Measurements from ENCODE around the gene LYRM9. TPM values are rescaled to one million over a fixed set of nuclear protein-coding genes. Genes with fewer than 3 reads are reported as not detected.
"Not testable (repeated sequence)": the region's sequence is repeated elsewhere in the genome, so short reads cannot be mapped to it uniquely, and the experiment has no call there.

The LYRM9 gene
- total RNA-seq, 1 donor from 2014 or later = 5.2 TPM

DNA sequence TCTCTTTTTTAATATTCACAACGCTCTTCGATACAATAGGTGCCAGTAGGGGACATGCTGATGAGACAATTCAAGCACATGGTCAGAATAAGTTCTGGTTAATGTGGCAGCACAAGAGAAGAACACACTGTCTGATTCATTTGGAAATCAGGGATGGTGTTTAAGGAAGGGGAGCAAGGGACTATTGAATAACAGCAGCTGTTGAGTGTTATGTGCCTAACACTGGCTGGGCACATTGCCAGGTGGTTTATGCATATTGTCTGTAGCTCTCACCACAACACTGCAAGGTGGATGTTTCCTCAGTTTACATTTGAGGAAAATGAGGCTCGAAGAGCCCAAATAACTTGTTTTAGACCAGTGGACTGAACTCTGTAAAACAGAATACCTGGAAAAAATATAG, 44.2 kb downstream of the LYRM9 start:
- Mint-ChIP-seq H3K4me3 (ENCODE audit: unreplicated experiment) (no peak overlapping the region), H3K9me3 (ENCODE audit: low read depth) (no peaks in the 10 kb centered on the region), H3K36me3 (ENCODE audit: low read depth) (no peaks in the 10 kb centered on the region), H3K27me3 (ENCODE audit: low read depth) (peaks cover 22% of the 10 kb centered on the region), H3K27ac (ENCODE audit: unreplicated experiment) (no peak overlapping the region), H3K4me1 (ENCODE audit: low read depth) (no peaks in the 10 kb centered on the region)
- DNase-seq (ENCODE audit: low spot score) = no peak
- TF ChIP-seq, protein P1, sequence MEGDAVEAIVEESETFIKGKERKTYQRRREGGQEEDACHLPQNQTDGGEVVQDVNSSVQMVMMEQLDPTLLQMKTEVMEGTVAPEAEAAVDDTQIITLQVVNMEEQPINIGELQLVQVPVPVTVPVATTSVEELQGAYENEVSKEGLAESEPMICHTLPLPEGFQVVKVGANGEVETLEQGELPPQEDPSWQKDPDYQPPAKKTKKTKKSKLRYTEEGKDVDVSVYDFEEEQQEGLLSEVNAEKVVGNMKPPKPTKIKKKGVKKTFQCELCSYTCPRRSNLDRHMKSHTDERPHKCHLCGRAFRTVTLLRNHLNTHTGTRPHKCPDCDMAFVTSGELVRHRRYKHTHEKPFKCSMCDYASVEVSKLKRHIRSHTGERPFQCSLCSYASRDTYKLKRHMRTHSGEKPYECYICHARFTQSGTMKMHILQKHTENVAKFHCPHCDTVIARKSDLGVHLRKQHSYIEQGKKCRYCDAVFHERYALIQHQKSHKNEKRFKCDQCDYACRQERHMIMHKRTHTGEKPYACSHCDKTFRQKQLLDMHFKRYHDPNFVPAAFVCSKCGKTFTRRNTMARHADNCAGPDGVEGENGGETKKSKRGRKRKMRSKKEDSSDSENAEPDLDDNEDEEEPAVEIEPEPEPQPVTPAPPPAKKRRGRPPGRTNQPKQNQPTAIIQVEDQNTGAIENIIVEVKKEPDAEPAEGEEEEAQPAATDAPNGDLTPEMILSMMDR (IDR thresholded peaks at IDR 0.05) = no peak

DNA sequence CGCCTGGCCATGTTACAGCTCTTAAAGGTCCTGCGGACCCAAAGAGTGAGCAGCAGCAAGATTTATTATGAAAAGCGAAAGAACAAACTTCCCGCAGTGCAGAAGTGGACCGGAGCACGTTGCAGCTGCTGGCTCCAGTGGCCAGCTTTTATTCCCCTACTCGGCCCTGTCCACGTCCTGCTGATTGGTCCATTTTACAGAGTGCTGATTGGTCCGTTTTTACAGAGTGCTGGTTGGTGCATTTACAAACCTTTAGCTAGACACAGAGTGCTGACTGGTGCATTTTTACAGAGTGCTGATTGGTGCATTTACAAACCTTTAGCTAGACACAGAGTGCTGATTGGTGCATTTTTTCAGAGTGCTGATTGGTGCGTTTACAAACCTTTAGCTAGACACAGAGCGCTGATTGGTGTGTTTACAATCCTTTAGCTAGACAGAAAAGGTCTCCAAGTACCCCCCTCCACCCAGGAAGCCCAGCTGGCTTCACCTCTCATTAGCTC, 46.3 kb downstream of the LYRM9 start:
- H3K27me3 Mint-ChIP-seq (ENCODE audit: low read depth) = peaks cover 13% of the 10 kb centered on the region
- H3K36me3 Mint-ChIP-seq (ENCODE audit: low read depth); H3K4me1 Mint-ChIP-seq (ENCODE audit: low read depth); DNase-seq (ENCODE audit: low spot score); H3K9me3 Mint-ChIP-seq (ENCODE audit: low read depth); H3K27ac Mint-ChIP-seq (ENCODE audit: unreplicated experiment); H3K4me3 Mint-ChIP-seq (ENCODE audit: unreplicated experiment): not testable (repeated sequence)

DNA sequence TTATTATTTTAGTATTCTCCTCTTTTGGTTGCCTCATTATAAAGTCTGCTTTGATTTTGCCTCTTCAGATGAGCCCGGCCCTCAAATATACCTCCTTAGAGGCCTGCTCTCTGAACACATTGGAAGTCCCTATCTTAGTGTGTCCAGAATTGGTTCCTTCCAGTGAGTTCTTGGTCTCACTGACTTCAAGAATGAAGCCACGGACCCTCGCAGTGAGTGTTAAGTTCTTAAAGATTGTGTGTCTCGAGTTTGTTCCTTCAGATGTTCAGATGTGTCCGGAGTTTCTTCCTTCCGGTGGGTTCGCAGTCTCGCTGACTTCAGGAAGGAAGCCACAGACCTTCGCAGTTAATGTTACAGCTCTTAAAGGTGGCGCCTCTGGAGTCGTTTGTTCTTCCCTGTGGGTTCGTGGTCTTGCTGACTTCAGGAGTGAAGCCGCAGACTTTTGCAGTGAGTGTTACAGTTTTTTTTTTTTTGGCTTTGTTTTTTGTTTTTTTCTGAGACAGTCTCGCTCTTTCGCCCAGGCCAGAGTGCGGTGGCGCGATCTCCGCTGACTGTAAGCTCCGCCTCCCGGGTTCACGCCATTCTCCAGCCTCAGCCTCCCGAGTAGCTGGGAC, 47.0 kb downstream of the LYRM9 start:
- Mint-ChIP-seq H3K27me3 (ENCODE audit: low read depth) (peaks cover 13% of the 10 kb centered on the region), H3K4me3 (ENCODE audit: unreplicated experiment) (no peak overlapping the region), H3K4me1 (ENCODE audit: low read depth) (no peaks in the 10 kb centered on the region), H3K27ac (ENCODE audit: unreplicated experiment) (no peak overlapping the region), H3K9me3 (ENCODE audit: low read depth) (no peaks in the 10 kb centered on the region), H3K36me3 (ENCODE audit: low read depth) (no peaks in the 10 kb centered on the region)
- TF ChIP-seq, protein P1 (IDR thresholded peaks at IDR 0.05) = no peak
- DNase-seq (ENCODE audit: low spot score) = no peak

DNA sequence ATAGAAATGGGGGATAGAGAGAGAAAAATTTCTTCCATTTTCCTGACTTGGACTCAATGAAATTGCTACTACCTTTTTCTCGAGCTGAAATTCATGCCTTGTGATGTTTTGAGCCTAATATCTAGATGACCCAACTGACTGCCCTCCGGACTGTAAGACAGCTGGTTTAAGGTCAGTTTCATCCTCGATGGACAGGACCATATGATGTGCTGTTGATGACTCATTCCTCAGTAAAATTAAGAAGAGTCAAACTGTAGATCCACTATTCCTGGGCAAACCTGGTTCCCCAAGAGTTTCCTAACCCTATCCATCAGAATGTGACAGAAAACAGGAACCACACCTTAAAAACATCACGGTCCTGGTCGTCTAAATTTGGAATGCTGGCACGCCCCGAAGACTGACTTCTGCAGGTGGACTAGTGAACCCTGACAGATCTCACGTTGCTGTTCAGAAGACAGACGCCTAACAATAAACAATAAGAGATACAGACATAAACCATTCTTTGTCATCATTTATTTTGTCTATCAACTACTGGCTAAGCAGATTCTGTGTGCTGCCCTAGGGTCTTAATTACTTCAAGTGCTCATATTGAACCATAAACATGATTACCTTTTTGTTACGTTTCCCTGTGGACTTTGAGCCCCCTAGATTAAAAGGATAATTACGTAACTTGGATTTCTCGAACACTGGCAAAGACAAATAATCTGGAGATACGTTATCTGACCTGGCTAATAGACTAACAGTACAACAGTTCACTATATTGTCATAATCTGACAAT, 47.7 kb downstream of the LYRM9 start:
- H3K27me3 Mint-ChIP-seq (ENCODE audit: low read depth) = peaks cover 13% of the 10 kb centered on the region

DNA sequence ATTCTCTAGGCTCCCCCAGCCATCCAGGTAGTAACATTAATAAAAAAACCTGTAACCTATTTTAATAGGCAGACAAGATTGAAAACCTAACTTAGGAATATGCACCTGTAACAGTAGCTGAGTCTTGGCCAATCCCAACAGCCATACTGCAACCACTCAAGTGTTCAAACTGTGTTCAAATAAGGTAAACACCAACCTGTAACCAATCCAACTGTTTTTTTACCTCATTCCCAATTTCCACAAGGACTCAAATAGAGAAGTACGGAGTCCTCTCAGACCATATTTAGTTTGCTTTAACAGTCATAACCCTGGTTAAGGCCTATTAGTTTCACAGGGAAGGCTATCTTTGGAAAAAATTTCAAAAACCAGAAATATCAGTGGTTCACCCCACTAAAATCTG, 52.5 kb downstream of the LYRM9 start:
- TF ChIP-seq, protein P1 (IDR thresholded peaks at IDR 0.05) = no peak

More for the DNA sequence above, 47.7 kb downstream of the LYRM9 start:
- TF ChIP-seq, protein P1 (IDR thresholded peaks at IDR 0.05) = no peak
- DNase-seq (ENCODE audit: low spot score) = no peak
- Mint-ChIP-seq H3K9me3 (ENCODE audit: low read depth) (no peaks in the 10 kb centered on the region), H3K36me3 (ENCODE audit: low read depth) (no peaks in the 10 kb centered on the region), H3K27ac (ENCODE audit: unreplicated experiment) (no peak overlapping the region), H3K4me1 (ENCODE audit: low read depth) (no peaks in the 10 kb centered on the region), H3K4me3 (ENCODE audit: unreplicated experiment) (no peak overlapping the region)

DNA sequence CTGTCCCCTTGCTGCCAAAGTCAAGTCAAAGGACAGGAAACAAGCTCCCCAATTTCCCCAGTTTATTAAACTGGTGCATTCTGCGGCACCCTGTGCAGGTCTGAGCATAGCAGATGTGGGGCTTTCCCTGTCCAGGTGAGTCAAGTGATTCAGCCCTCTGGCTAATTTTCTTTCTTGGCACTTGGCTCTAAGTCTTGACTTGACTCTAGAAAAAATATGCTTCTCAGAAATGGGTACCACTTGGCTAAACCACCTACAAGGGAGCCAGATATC, 52.8 kb downstream of the LYRM9 start:
- not testable (repeated sequence) for H3K36me3 Mint-ChIP-seq (ENCODE audit: low read depth); H3K9me3 Mint-ChIP-seq (ENCODE audit: low read depth); H3K4me3 Mint-ChIP-seq (ENCODE audit: unreplicated experiment); H3K27me3 Mint-ChIP-seq (ENCODE audit: low read depth); H3K27ac Mint-ChIP-seq (ENCODE audit: unreplicated experiment); H3K4me1 Mint-ChIP-seq (ENCODE audit: low read depth); DNase-seq (ENCODE audit: low spot score)

More for the DNA sequence above, 52.5 kb downstream of the LYRM9 start:
- Mint-ChIP-seq H3K9me3 (ENCODE audit: low read depth) (no peaks in the 10 kb centered on the region), H3K36me3 (ENCODE audit: low read depth) (no peaks in the 10 kb centered on the region), H3K4me1 (ENCODE audit: low read depth) (no peaks in the 10 kb centered on the region), H3K27ac (ENCODE audit: unreplicated experiment) (no peak overlapping the region), H3K27me3 (ENCODE audit: low read depth) (peaks cover 4% of the 10 kb centered on the region), H3K4me3 (ENCODE audit: unreplicated experiment) (no peak overlapping the region)
- no peak for DNase-seq (ENCODE audit: low spot score)

DNA sequence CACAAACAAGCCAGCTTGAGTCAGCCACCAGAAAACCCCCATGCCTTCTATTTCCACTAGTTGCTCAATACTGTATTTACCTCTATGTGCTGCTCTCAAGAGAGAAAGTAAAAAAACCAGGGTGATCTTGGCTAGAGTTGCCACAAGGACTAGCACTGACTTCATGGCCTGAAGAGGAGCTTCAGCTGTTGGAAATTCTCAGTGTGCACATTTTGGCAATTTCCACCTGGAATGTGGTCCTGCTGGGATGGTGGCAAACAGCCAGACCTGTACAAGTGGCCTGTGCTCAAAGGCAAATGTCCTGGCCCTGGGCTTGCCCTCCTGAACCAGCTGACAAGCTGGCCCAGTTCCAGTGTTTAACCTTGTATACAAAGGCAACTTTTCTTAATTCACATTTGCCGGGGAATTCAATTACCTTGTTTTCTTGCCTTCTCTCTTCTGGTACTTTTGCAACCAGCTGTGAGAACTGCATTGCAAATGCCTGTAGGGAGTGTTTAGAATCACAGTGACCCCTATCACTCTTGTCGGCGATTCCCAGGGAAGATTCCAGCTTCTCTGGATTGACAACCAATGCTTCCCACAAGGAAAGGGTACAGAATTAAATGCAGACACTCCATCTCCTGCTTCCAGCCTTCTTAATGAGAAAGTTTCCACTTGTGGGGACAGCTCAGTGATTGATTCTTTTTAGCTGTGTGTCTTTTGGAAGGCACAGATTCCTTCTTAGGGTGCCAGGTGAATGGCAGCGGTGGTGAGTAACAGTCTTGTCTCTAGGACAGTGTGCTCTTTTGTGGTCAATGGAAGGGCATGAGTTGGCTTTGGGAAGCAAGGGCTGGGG, 53.4 kb downstream of the LYRM9 start:
- H3K4me1 Mint-ChIP-seq (ENCODE audit: low read depth); DNase-seq (ENCODE audit: low spot score); H3K27me3 Mint-ChIP-seq (ENCODE audit: low read depth); H3K27ac Mint-ChIP-seq (ENCODE audit: unreplicated experiment); H3K4me3 Mint-ChIP-seq (ENCODE audit: unreplicated experiment); H3K9me3 Mint-ChIP-seq (ENCODE audit: low read depth); H3K36me3 Mint-ChIP-seq (ENCODE audit: low read depth): not testable (repeated sequence)

DNA sequence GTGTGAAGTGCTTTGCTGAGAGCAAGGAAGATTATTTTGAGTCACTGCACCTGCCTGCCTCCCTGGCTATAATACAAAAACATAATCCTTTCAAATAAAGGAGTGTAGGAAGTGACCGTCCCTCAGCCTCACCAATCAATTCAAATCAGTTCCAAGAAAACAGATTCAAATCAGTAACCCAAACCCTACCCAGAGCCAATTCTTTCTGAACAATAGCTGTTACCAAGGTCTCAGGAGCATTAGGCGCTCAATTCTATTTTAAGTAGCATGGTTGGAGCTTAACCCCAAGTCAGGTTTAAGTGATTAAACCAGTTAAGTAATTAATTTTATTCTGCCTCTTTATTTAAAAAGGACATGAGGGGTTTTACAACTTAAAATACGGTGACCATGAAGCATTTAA, 54.6 kb downstream of the LYRM9 start:
- not testable (repeated sequence) for H3K27ac Mint-ChIP-seq (ENCODE audit: unreplicated experiment); H3K36me3 Mint-ChIP-seq (ENCODE audit: low read depth); H3K27me3 Mint-ChIP-seq (ENCODE audit: low read depth); H3K4me1 Mint-ChIP-seq (ENCODE audit: low read depth); DNase-seq (ENCODE audit: low spot score); H3K4me3 Mint-ChIP-seq (ENCODE audit: unreplicated experiment); H3K9me3 Mint-ChIP-seq (ENCODE audit: low read depth)

Measured in chondrocyte (in vitro differentiated cells).